Frontal cortex (tissue), 4 donors: Measurements from ENCODE around the gene VPS35. TPM values are rescaled to one million over a fixed set of nuclear protein-coding genes. Genes with fewer than 3 reads are reported as not detected.

Source experiments
- DNase-seq, 2 donors: peaks; one replicate each; pipeline ENCODE4 v3.0.0; 2012; ENCODE audit warnings: low spot score in 2 of 2
- FAIRE-seq: peaks from 2 replicates; lab custom pipeline; 2012; peaks lifted over from hg19 to GRCh38; lab: Jason Lieb, UNC
- total RNA-seq: library from RNA; depleted of rRNA; stranded (reverse); fragments of >200 nt; gene quantifications from one replicate; pipeline ENCODE4 v1.2.3, GENCODE V29; 2014
- donor health status: control.
- donor health status: control.
- donor health status: control.

Gene VPS35
- total RNA-seq, 1 donor from 2014 or later: 183 TPM

DNA sequence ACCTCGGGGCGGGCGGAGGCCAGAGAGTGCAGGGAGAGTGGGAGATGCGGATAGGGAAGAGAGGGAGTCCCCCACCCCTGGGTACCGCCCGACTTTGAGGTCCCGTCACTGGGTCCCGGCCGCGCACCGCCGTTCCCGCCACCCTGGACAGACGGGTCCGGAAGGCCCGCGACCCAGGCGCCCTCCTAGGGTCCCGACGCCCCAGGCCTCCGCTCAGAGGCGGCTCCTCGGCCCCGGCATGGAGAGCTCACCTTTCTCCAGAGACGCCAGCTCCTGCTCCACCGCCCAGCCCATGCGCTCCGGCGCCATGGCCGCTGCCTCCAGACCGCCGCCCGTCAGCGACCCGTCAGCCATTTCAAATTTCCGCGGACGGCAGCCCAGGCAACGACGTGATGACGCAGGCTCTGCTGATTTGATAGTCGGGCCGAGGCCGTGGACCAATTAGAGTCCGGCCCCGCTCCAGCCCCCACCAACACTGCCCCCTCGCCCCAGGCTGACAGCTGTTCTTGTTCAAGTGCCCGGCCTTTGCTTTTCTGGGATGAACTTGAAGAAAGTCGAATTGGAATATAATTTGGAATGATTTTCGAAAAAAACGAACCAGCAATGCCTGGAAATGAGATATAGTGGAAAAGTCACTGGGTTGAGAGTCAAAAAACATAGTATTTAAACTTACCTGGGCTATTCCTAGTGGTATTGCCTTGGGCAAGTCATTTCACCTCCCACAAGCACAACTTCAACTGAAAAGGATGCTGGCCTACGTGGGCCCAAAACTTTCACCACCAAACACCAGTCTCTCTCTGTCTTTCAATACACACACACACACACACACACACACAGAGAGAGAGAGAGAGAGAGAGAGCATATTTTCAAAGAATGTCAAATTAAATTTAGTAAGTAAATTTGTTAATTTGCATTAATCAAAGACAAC lies 67.7 kb downstream of the VPS35 start, which contains the start of gene SHCBP1:
TSS of gene SHCBP1 (minus strand) at position 374 of the 928 bp plus-strand sequence. CDS start at position 354, 20 bp downstream.
- no peak for FAIRE-seq
- peak; percentile 78 to 84 for DNase-seq

DNA sequence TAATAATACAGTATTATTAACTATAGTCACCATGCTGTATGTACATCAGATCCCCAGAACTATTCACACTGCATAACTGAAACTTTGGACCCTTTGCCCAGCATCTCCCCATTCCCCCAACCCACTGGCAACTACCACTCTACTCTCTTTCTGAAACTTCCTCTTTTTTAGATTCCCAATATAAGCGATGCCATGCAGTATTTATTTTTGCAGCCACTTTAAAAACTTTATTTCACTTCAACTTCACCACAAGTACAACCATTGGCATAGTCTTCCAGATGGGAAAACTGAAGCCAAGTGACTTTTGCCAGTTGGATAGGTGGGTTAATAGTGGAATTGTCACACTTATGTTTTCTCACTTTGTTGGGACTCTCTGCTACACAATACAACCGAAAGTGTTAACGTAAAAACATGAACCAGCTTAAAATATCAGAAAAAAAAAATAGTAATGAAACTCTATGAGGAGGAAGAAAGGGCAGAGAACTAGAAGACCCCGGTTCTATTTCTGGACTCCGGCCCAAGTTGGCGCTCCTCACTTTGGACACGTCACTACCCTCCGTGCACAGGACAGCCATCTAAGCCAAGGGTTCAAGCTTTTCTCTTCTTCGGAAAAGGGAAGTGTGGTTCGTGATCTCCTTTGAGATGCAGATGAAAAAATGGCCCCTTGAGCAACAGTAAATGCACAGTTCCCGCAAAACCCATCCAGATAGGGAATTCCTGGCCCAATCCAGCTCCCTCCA lies 68.5 kb downstream of the VPS35 start:
- DNase-seq: no peak
- no peak for FAIRE-seq

- DNase-seq (no peak), FAIRE-seq (no peak)
Observed at GRCh38 chr16:46618516-46618915, 70.5 kb downstream of the VPS35 start.

GRCh38 chr16:46614006-46614405 lies 75.0 kb downstream of the VPS35 start:
- DNase-seq (no peak), FAIRE-seq (no peak)

GRCh38 chr16:46613352-46613751 lies 75.6 kb downstream of the VPS35 start:
- FAIRE-seq (no peak), DNase-seq (no peak)

DNA sequence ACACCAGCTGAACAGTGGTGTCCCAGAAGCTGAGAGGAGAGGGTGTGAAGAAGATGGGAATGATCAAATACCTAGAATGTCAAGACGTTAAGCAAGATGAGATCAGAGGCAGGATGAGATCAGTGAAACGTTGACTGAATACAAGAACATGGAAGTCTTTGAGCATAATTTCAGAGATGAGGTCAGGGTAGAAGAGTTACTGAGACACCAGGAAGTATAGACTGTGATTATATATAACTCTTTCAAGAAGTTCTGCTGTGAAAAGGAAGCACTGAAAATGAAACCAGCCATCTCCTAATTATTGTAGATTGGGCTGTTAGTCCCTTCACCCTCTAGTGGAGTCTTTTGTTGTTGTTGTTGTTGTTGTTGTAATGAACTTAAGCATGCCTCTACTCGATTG lies 76.9 kb downstream of the VPS35 start:
- DNase-seq (no peak), FAIRE-seq (no peak)

GRCh38 chr16:46607529-46607928 lies 81.4 kb downstream of the VPS35 start:
- FAIRE-seq (peak; percentile 86), DNase-seq (no peak)

DNA sequence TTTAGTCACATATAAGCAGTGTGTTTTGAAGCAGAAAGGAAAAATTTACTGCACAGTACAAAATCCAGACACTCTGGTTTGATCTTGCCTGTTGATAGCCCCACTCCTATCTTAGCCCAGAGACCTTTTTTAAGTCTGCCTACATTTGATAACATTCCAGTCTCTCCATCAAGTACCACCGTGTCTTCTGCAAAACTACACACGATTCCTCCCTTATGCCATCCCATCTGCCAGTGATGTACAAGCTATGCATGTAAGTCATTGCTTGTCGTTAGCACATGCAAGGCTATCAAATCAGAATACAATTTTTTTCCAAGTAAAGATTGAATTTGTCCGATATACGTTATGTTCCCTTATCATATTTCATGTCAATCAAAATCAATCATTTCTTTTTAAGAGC lies 82.7 kb downstream of the VPS35 start:
- DNase-seq: no peak
- no peak for FAIRE-seq

Other genes with a start within 250 kb of the VPS35 start
- gene SHCBP1, start 67.8 kb downstream of the VPS35 start, total RNA-seq: 1.2 TPM
- gene ORC6, start 481 bp upstream of the VPS35 start, total RNA-seq: 6.5 TPM
- gene MYLK3, start 59.2 kb upstream of the VPS35 start, total RNA-seq: 0.41 TPM
- gene C16orf87, start 142.0 kb upstream of the VPS35 start, total RNA-seq: 40.8 TPM
- gene GPT2, start 195.2 kb upstream of the VPS35 start, total RNA-seq: 19.6 TPM